Hepatocyte (in vitro differentiated cells): Measurements from ENCODE around the gene STIP1.

Source experiments
- CTCF ChIP-seq: fragments of 200-600 bp; sonication (generic); IDR thresholded peaks from 2 replicates; pipeline ENCODE4 v1.5.1; 2016; ENCODE audit warnings: antibody characterized with exemption, mild to moderate bottlenecking; ENCODE audit not compliant: poor library complexity
- EZH2 ChIP-seq: fragments of 200-600 bp; sonication (generic); IDR thresholded peaks from 2 replicates; pipeline ENCODE4 v1.6.1; 2016; ENCODE audit warnings: antibody characterized with exemption, mild to moderate bottlenecking, borderline replicate concordance
- EZH2phosphoT487 ChIP-seq: fragments of 200-600 bp; sonication (generic); IDR thresholded peaks from one replicate; pipeline ENCODE4 v1.6.1; 2018; ENCODE audit warnings: antibody characterized with exemption, mild to moderate bottlenecking, low read depth, moderate library complexity; ENCODE audit not compliant: unreplicated experiment, severe bottlenecking

DNA sequence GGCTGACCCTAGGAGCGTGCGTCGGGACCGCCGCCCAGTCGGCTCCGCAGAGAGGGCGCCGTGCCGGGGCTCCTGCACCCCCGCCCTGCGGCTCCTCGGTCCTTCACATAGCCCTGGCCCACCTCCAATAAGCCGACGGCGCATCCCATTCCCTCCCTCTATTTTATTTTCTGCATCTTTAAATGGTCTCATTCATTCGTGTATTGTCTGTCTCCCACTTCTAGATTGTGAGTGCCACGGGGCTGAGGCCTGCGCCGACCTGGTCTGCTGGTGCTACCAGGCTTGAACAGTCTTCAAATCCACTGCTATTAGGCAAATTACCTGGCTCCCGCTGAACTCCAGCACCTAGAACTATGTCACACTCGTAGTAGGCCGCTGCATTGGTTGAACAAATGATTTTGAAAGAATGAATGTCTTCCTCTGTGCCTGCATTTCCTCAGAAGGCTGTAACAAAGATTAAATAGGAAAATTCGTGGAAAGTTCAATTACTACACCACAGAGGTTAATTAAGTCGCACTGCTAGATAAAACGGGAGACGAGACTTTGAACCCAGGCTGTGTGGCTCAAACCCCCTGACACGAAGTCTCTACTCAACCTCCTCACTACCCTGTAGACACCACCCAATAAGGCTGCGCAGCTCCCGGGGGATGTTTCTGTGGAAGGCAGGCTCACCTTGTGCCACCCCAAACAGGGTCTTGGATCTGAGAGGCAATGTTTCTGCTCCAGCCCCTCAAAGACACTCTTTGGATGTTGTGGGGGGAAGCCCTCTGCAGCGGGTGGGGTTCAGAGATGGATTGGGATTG lies 62.0 kb downstream of the STIP1 start:
- no peak for TF ChIP-seq CTCF
- TF ChIP-seq EZH2, result no peak
- TF ChIP-seq EZH2phosphoT487, result no peak
